ENCODE measurements around the gene C1orf174.

GRCh38 chr1:3908886-3909517 lies 8.9 kb upstream of the C1orf174 start:
- TF ChIP-seq CTCF (conservative IDR thresholded peaks at IDR 0.05): no peak
- TF ChIP-seq EZH2 (IDR thresholded peaks at IDR 0.05; ENCODE audit: low read depth): no peak

Measured in PC-9 (cell line).